Hair follicle dermal papilla cell (primary cell): ENCODE data around the gene MRTFB. TPM values are rescaled to one million over a fixed set of nuclear protein-coding genes. Genes with fewer than 3 reads are reported as not detected.

ENCODE experiments used
- small RNA-seq: library from RNA; depleted of rRNA; stranded (forward); fragments of <200 nt; gene quantifications from one replicate; pipeline ENCODE3, GENCODE V24; 2012
- total RNA-seq: library from RNA; depleted of rRNA; stranded (reverse); fragments of >200 nt; gene quantifications from 2 replicates; pipeline ENCODE4 v1.2.3, GENCODE V29; 2012

The MRTFB gene, protein sequence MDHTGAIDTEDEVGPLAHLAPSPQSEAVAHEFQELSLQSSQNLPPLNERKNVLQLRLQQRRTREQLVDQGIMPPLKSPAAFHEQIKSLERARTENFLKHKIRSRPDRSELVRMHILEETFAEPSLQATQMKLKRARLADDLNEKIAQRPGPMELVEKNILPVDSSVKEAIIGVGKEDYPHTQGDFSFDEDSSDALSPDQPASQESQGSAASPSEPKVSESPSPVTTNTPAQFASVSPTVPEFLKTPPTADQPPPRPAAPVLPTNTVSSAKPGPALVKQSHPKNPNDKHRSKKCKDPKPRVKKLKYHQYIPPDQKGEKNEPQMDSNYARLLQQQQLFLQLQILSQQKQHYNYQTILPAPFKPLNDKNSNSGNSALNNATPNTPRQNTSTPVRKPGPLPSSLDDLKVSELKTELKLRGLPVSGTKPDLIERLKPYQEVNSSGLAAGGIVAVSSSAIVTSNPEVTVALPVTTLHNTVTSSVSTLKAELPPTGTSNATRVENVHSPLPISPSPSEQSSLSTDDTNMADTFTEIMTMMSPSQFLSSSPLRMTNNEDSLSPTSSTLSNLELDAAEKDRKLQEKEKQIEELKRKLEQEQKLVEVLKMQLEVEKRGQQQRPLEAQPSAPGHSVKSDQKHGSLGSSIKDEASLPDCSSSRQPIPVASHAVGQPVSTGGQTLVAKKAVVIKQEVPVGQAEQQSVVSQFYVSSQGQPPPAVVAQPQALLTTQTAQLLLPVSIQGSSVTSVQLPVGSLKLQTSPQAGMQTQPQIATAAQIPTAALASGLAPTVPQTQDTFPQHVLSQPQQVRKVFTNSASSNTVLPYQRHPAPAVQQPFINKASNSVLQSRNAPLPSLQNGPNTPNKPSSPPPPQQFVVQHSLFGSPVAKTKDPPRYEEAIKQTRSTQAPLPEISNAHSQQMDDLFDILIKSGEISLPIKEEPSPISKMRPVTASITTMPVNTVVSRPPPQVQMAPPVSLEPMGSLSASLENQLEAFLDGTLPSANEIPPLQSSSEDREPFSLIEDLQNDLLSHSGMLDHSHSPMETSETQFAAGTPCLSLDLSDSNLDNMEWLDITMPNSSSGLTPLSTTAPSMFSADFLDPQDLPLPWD
- 15.7 and 18.3 TPM in 2 replicates for total RNA-seq

GRCh38 chr16:14070877-14071575 is at the start of gene MRTFB:
TSS of gene MRTFB (plus strand) at chr16:14071319. CDS start at chr16:14140607, 69,288 bp downstream.

Small RNA genes within 50 kb of the gene (small RNA-seq; reads per million reads assigned to genes)
- gene MIR193B (33.2 reads per million, percentile 96 among the genes with 10 or more reads in this experiment), gene MIR365A (not detected), gene RF00019 (not detected)

Other genes with a start within 250 kb of the MRTFB start
- gene ERCC4, start 151.2 kb upstream of the MRTFB start, total RNA-seq = 9.1 and 9.2 TPM in 2 replicates